PC-3 (cell line): Measurements from ENCODE around the gene LNP1. TPM values are rescaled to one million over a fixed set of nuclear protein-coding genes. Genes with fewer than 3 reads are reported as not detected.

Source experiments
- ATAC-seq: fragments of 200-7000 bp; cut with Tn5 transposase; 2 replicates; pipeline ENCODE4 v1.9.1; 2020; ENCODE audit warnings: mild to moderate bottlenecking, moderate library complexity
- BruUV-seq: library from RNA; stranded (reverse); fragments of 400-500 nt; replicated peaks from 2 replicates; lab custom pipeline; 2021; lab: Mats Ljungman, UMichigan
- CTCF ChIA-PET: fragments of 300-600 bp; sonication (Branson Sonifier 250); formaldehyde crosslinking; loops from one replicate; lab custom pipeline; 2022; ENCODE audit warnings: antibody characterized with exemption; lab: Charles Lee
- POLR2A ChIA-PET: fragments of 300-600 bp; sonication (Branson Sonifier 250); formaldehyde crosslinking; loops from one replicate; lab custom pipeline; 2022; ENCODE audit warnings: antibody characterized with exemption; ENCODE audit not compliant: unreplicated experiment; lab: Charles Lee
- DNase-seq: peaks from one replicate; pipeline ENCODE4 v3.0.0-alpha.2; 2015
- H2AFZ ChIP-seq: fragments of 300-600 bp; sonication (generic); 2 replicates; pipeline ENCODE4 v1.6.0; 2016; ENCODE audit warnings: antibody characterized with exemption, low read length
- H3F3A ChIP-seq: fragments of 300-600 bp; sonication (generic); one replicate; pipeline ENCODE4 v1.6.0; 2017; ENCODE audit warnings: antibody characterized with exemption, low read length, control low read depth, mild to moderate bottlenecking; ENCODE audit not compliant: unreplicated experiment
- H3K27ac ChIP-seq: fragments of 300-600 bp; sonication (generic); 2 replicates; pipeline ENCODE4 v1.5.1; 2016; ENCODE audit warnings: mild to moderate bottlenecking, low read length
- H3K27me3 ChIP-seq: fragments of 300-600 bp; sonication (generic); 2 replicates; pipeline ENCODE4 v1.6.1; 2016; ENCODE audit warnings: low read length, mixed read lengths
- H3K36me3 ChIP-seq: fragments of 300-600 bp; sonication (generic); 2 replicates; pipeline ENCODE4 v1.6.1; 2016; ENCODE audit warnings: low read depth, mixed run types, low read length, mixed read lengths
- H3K4me1 ChIP-seq: fragments of 300-600 bp; sonication (generic); 2 replicates; pipeline ENCODE4 v1.5.1; 2016; ENCODE audit warnings: low read length; ENCODE audit not compliant: insufficient read depth
- H3K4me2 ChIP-seq: fragments of 300-600 bp; sonication (generic); 2 replicates; pipeline ENCODE4 v1.6.0; 2016; ENCODE audit warnings: low read length
- H3K4me3 ChIP-seq: fragments of 300-600 bp; sonication (generic); 2 replicates; pipeline ENCODE4 v1.5.1; 2016; ENCODE audit warnings: mild to moderate bottlenecking, low read length, mixed read lengths
- H3K79me2 ChIP-seq: fragments of 300-600 bp; sonication (generic); 2 replicates; pipeline ENCODE4 v1.6.1; 2017; ENCODE audit warnings: low read length, mixed read lengths
- H3K9ac ChIP-seq: fragments of 300-600 bp; sonication (generic); 2 replicates; pipeline ENCODE4 v1.6.0; 2016; ENCODE audit warnings: mild to moderate bottlenecking, low read length
- H3K9me2 ChIP-seq: fragments of 300-600 bp; sonication (generic); replicated peaks from 2 replicates; pipeline ENCODE4 v1.6.1; 2016; ENCODE audit warnings: mixed run types, low read length, mixed read lengths
- H3K9me3 ChIP-seq: fragments of 300-600 bp; sonication (generic); 2 replicates; pipeline ENCODE4 v1.6.1; 2016; ENCODE audit warnings: low read length, mixed read lengths
- H4K20me1 ChIP-seq: fragments of 300-600 bp; sonication (generic); 2 replicates; pipeline ENCODE4 v1.6.1; 2016; ENCODE audit warnings: low read length, mixed read lengths
- EZH2 ChIP-seq: fragments of 300-600 bp; sonication (generic); IDR thresholded peaks from one replicate; pipeline ENCODE4 v1.6.1; 2017; ENCODE audit warnings: antibody characterized with exemption, mild to moderate bottlenecking, low read length; ENCODE audit not compliant: unreplicated experiment
- EZH2phosphoT487 ChIP-seq: fragments of 300-600 bp; sonication (generic); IDR thresholded peaks from 2 replicates; pipeline ENCODE4 v1.6.1; 2018; ENCODE audit warnings: mild to moderate bottlenecking, antibody characterized with exemption, low read length, borderline replicate concordance
- intact Hi-C: fragments of 100-400 bp; cut with micrococcal nuclease; formaldehyde crosslinking; loops from 2 replicates; pipeline ENCODE4 v1.9.0; 2023
- total RNA-seq: library from RNA; depleted of rRNA; stranded (reverse); fragments of >200 nt; gene quantifications from 2 replicates; pipeline ENCODE4 v1.2.3, GENCODE V29; 2014
- TF ChIP-seq, protein P1 (sequence below): fragments of 300-600 bp; sonication (generic); conservative IDR thresholded peaks from 2 replicates; pipeline ENCODE4 v1.5.1; 2017; ENCODE audit warnings: antibody characterized with exemption, low read depth, mild to moderate bottlenecking, low read length

The LNP1 gene
- total RNA-seq, 1 experiment from 2014 or later: 6.8 TPM

DNA sequence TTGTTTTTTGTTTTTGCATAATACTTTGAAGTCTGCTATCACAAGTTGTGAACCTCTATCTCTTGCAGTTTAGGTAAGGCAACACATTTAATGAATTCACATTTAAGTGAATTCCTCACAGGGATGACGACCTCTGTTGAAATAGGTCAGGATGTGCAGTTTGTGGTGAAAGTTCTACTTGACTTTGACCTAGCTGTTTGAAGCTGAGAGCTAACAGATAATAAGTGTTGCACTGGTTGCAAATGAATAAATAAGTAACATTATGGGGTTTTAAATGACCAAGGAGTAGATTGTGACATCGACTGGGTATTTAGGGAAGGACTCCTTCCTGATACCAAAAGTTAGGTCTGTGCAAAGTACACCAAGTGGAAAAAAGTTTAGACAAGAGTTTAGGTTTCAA, 42.9 kb upstream of the LNP1 start:
- intact Hi-C loops: no loop called here
- Histone ChIP-seq H3K36me3 (peaks cover 51% of the 10 kb centered on the region), H4K20me1 (no peaks in the 10 kb centered on the region), H2AFZ (no peak overlapping the region), H3K9ac (no peak overlapping the region), H3K4me2 (no peak overlapping the region), H3F3A (no peaks in the 10 kb centered on the region), H3K4me3 (no peak overlapping the region), H3K9me3 (no peaks in the 10 kb centered on the region), H3K79me2 (no peaks in the 10 kb centered on the region), H3K27ac (no peak overlapping the region), H3K9me2 (no peaks in the 10 kb centered on the region), H3K27me3 (no peaks in the 10 kb centered on the region), H3K4me1 (peaks cover 16% of the 10 kb centered on the region)
- TF ChIP-seq EZH2 (no peak), EZH2phosphoT487 (no peak)
- TF ChIP-seq, protein P1, sequence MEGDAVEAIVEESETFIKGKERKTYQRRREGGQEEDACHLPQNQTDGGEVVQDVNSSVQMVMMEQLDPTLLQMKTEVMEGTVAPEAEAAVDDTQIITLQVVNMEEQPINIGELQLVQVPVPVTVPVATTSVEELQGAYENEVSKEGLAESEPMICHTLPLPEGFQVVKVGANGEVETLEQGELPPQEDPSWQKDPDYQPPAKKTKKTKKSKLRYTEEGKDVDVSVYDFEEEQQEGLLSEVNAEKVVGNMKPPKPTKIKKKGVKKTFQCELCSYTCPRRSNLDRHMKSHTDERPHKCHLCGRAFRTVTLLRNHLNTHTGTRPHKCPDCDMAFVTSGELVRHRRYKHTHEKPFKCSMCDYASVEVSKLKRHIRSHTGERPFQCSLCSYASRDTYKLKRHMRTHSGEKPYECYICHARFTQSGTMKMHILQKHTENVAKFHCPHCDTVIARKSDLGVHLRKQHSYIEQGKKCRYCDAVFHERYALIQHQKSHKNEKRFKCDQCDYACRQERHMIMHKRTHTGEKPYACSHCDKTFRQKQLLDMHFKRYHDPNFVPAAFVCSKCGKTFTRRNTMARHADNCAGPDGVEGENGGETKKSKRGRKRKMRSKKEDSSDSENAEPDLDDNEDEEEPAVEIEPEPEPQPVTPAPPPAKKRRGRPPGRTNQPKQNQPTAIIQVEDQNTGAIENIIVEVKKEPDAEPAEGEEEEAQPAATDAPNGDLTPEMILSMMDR: no peak
- no TSS peak for BruUV-seq
- ATAC-seq (no peak), DNase-seq (no peak)
- ChIA-PET CTCF (no interaction called here), POLR2A (no interaction called here)

DNA sequence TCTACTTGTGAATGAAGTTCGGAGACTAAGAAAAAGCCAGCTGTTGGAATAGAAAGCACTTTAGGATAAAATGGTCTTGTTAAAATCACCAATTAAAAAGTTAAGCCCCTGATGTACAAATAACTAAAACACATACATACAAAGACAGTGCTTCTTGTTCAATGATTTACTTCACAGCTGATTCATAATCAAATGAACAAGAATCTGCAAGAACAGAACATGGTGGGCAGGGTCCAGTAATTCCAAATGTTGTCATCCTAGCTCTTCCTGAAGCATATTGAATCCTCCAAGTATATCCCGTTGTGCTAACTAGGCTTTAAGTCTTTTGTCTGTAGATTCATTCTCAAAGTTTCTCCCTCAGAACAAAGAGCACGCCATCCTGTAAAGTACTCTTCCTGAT, 42.3 kb upstream of the LNP1 start:
- Histone ChIP-seq H3K79me2 (no peaks in the 10 kb centered on the region), H3K36me3 (peaks cover 55% of the 10 kb centered on the region), H3K4me1 (peaks cover 16% of the 10 kb centered on the region), H3F3A (no peaks in the 10 kb centered on the region), H3K9me2 (no peaks in the 10 kb centered on the region), H3K27ac (no peak overlapping the region), H4K20me1 (no peaks in the 10 kb centered on the region), H3K27me3 (no peaks in the 10 kb centered on the region), H3K4me2 (no peak overlapping the region), H3K9me3 (no peaks in the 10 kb centered on the region), H2AFZ (no peak overlapping the region), H3K4me3 (no peak overlapping the region), H3K9ac (no peak overlapping the region)
- POLR2A ChIA-PET: no interaction called here
- TF ChIP-seq EZH2 (no peak), EZH2phosphoT487 (no peak)
- CTCF ChIA-PET: no interaction called here
- DNase-seq (no peak), ATAC-seq (no peak)
- intact Hi-C loops: no loop called here
- no TSS peak for BruUV-seq

DNA sequence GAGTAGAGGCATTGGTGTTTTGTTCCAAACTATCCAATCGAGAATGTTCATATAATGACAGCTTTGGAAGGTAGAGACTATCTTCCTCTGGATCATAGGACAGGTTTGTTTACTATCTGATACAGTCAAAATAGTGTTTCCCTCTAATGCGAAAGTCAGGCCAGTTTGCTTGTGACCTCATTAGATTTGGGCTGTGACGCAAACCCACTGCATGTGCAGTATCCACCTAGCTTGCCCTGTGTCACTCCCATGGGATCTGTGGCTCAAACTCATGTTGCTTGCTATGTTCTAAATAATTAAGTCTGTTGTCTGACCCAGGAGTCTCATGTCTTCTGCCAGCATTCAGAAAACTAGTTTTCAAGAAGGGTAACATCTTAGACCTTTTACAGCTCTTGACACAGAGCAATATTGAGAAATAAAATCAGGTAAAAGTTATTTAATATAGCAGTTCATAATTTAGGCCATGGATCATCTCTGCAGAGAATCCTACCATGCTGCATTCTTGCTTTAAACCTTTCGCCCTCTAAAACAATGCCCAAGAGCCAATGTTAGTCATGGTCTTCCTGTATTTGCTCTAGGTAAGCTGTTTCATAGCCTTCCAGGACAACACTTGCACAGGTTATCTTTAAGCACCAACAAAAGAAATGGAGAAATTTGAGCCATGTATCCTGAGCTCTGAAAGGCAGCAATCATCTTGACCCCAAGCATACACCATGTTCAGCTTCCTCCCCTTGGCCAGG, 40.4 kb upstream of the LNP1 start:
- peak; percentile 74 for DNase-seq
- 0 out of 2 replicates have a peak overlapping the region, but pooled peaks have one; percentile 12 for H3K4me2 ChIP-seq
- no peaks in the 10 kb centered on the region for H3K9me2 ChIP-seq
- POLR2A ChIA-PET: no interaction called here
- H3K4me3 ChIP-seq: no peak overlapping the region
- no TSS peak for BruUV-seq
- no peaks in the 10 kb centered on the region for H3F3A ChIP-seq
- H2AFZ ChIP-seq: no peak overlapping the region
- H3K9ac ChIP-seq: no peak overlapping the region
- peaks cover 64% of the 10 kb centered on the region for H3K36me3 ChIP-seq
- no peaks in the 10 kb centered on the region for H3K27me3 ChIP-seq
- H4K20me1 ChIP-seq: 0 out of 2 replicates have a peak, but pooled peaks cover under 1% of the 10 kb centered on the region
- H3K4me1 ChIP-seq: peaks cover 16% of the 10 kb centered on the region
- ATAC-seq: peak; percentile 83
- no peak overlapping the region for H3K27ac ChIP-seq
- no peak for TF ChIP-seq EZH2phosphoT487
- TF ChIP-seq, protein P1: no peak
- TF ChIP-seq EZH2: no peak
- intact Hi-C loops: no loop called here
- H3K9me3 ChIP-seq: no peaks in the 10 kb centered on the region
- no peaks in the 10 kb centered on the region for H3K79me2 ChIP-seq
- CTCF ChIA-PET: interaction anchor here (0.7 kb wide), 1 partner anchor 125 kb away, joined by 4 read pairs; no protein-coding TSS in a partner anchor
